ENCODE data around the gene CFAP221.

DNA sequence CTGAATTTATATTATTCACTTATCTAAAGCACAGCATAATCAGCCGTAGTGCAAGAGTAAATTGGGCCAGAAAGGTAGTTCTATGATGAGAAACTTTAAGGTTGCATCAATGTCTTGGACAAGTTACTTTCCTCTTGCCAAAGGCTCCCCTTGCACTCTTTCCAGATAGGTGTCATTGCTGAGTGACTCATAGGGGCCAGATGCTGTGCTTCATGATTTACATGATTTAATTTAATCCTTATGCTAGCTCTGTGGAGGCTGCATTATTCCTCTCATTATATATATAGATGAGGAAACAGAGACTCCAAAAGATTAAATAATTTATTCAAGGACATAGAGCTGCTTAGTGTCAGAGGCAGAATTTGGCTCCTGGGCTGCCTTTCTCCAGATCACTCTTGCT is 5.0 kb downstream of the CFAP221 start:
- no peak for TF ChIP-seq EZH2 (IDR thresholded peaks at IDR 0.05; ENCODE audit: insufficient read depth, low read length)
- TF ChIP-seq, protein P1, sequence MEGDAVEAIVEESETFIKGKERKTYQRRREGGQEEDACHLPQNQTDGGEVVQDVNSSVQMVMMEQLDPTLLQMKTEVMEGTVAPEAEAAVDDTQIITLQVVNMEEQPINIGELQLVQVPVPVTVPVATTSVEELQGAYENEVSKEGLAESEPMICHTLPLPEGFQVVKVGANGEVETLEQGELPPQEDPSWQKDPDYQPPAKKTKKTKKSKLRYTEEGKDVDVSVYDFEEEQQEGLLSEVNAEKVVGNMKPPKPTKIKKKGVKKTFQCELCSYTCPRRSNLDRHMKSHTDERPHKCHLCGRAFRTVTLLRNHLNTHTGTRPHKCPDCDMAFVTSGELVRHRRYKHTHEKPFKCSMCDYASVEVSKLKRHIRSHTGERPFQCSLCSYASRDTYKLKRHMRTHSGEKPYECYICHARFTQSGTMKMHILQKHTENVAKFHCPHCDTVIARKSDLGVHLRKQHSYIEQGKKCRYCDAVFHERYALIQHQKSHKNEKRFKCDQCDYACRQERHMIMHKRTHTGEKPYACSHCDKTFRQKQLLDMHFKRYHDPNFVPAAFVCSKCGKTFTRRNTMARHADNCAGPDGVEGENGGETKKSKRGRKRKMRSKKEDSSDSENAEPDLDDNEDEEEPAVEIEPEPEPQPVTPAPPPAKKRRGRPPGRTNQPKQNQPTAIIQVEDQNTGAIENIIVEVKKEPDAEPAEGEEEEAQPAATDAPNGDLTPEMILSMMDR (IDR thresholded peaks at IDR 0.05; ENCODE audit: insufficient read depth, low read depth, low read length) = no peak

Measured in astrocyte (in vitro differentiated cells and primary cell).